Measurements from ENCODE around the gene EVC. TPM values are rescaled to one million over a fixed set of nuclear protein-coding genes. Genes with fewer than 3 reads are reported as not detected.
"Not testable (repeated sequence)": the region's sequence is repeated elsewhere in the genome, so short reads cannot be mapped to it uniquely, and the experiment has no call there.

The EVC gene
- total RNA-seq, 1 donor from 2014 or later = 1.5 TPM

DNA sequence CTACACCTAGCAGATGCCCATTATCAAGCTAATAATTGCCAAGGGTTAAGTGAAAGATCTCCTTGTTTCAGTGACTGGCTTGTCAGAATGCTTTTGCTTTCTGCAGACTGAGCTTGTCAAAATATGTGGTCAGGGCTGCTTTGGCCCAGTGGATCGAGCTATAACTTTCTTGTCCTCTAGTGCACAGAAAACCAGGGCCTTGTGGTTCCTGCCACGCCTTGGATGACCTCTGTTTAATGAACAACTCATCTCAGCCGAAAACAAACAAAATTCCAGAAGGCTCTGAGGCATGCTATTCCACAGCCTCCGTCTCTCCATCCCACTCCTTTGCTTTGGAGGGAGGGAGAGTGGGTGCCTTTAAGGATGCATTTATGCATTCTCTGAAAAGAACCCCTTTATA, 11.3 kb downstream of the EVC start:
- no peak for DNase-seq (ENCODE audit: low spot score)
- Mint-ChIP-seq H3K9me3 (peaks cover 5% of the 10 kb centered on the region), H3K36me3 (ENCODE audit: low read depth) (no peaks in the 10 kb centered on the region), H3K27ac (no peak overlapping the region), H3K27me3 (ENCODE audit: insufficient read depth) (no peaks in the 10 kb centered on the region), H3K4me3 (no peak overlapping the region), H3K4me1 (ENCODE audit: low read depth) (no peaks in the 10 kb centered on the region)
- intact Hi-C loops (cut with micrococcal nuclease) = no loop called here

DNA sequence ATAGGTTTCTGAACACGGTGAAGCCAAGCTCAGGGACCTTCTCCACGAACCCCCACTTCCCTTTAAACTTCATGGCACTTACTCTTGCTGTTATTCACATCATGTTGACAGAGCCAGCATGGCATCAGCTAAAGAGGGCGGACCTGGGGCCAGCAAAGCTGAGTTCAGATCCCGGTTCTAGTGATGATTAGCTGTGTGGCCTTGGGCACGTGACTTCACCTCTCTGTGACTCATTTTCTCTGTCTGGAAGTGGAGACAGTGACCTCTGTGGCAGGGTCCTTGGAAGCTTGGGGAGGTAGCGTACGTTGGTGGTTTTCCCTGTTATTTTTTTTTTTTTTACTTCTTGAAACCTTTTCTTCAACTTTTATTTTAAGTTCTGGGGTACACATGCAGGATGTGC, 13.4 kb downstream of the EVC start:
- DNase-seq (ENCODE audit: low spot score) = no peak
- Mint-ChIP-seq H3K36me3 (ENCODE audit: low read depth) (no peaks in the 10 kb centered on the region), H3K4me3 (no peak overlapping the region), H3K27ac (no peak overlapping the region), H3K4me1 (ENCODE audit: low read depth) (no peaks in the 10 kb centered on the region), H3K9me3 (peaks cover 8% of the 10 kb centered on the region), H3K27me3 (ENCODE audit: insufficient read depth) (no peaks in the 10 kb centered on the region)
- intact Hi-C loops (cut with micrococcal nuclease) = no loop called here

GRCh38 chr4:5728412-5728811, 17.4 kb downstream of the EVC start:
- H3K9me3 Mint-ChIP-seq; intact Hi-C loops (cut with micrococcal nuclease); H3K27ac Mint-ChIP-seq; H3K36me3 Mint-ChIP-seq (ENCODE audit: low read depth); H3K4me3 Mint-ChIP-seq; H3K4me1 Mint-ChIP-seq (ENCODE audit: low read depth); H3K27me3 Mint-ChIP-seq (ENCODE audit: insufficient read depth); DNase-seq (ENCODE audit: low spot score): not testable (repeated sequence)

- intact Hi-C loops (cut with micrococcal nuclease) = no loop called here
- Mint-ChIP-seq H3K9me3 (peaks cover 8% of the 10 kb centered on the region), H3K27me3 (ENCODE audit: insufficient read depth) (no peaks in the 10 kb centered on the region), H3K36me3 (ENCODE audit: low read depth) (no peaks in the 10 kb centered on the region), H3K4me3 (no peak overlapping the region), H3K4me1 (ENCODE audit: low read depth) (no peaks in the 10 kb centered on the region), H3K27ac (no peak overlapping the region)
- DNase-seq (ENCODE audit: low spot score) = no peak
Measured at GRCh38 chr4:5730436-5730835, 19.4 kb downstream of the EVC start.

GRCh38 chr4:5730993-5731990, 20.3 kb downstream of the EVC start:
- H3K36me3 Mint-ChIP-seq (ENCODE audit: low read depth) = no peaks in the 10 kb centered on the region
- no peak for DNase-seq (ENCODE audit: low spot score)
- no peaks in the 10 kb centered on the region for H3K27me3 Mint-ChIP-seq (ENCODE audit: insufficient read depth)
- H3K4me3 Mint-ChIP-seq = no peak overlapping the region
- intact Hi-C loops (cut with micrococcal nuclease) = no loop called here
- H3K27ac Mint-ChIP-seq = no peak overlapping the region
- peaks cover 8% of the 10 kb centered on the region for H3K9me3 Mint-ChIP-seq
- no peaks in the 10 kb centered on the region for H3K4me1 Mint-ChIP-seq (ENCODE audit: low read depth)

- H3K27ac Mint-ChIP-seq = no peak overlapping the region
- peaks cover 8% of the 10 kb centered on the region for H3K9me3 Mint-ChIP-seq
- H3K4me1 Mint-ChIP-seq (ENCODE audit: low read depth) = no peaks in the 10 kb centered on the region
- DNase-seq (ENCODE audit: low spot score) = no peak
- no peaks in the 10 kb centered on the region for H3K27me3 Mint-ChIP-seq (ENCODE audit: insufficient read depth)
- intact Hi-C loops (cut with micrococcal nuclease) = no loop called here
- no peaks in the 10 kb centered on the region for H3K36me3 Mint-ChIP-seq (ENCODE audit: low read depth)
- no peak overlapping the region for H3K4me3 Mint-ChIP-seq
Measured at GRCh38 chr4:5732158-5732557, 21.2 kb downstream of the EVC start.

DNA sequence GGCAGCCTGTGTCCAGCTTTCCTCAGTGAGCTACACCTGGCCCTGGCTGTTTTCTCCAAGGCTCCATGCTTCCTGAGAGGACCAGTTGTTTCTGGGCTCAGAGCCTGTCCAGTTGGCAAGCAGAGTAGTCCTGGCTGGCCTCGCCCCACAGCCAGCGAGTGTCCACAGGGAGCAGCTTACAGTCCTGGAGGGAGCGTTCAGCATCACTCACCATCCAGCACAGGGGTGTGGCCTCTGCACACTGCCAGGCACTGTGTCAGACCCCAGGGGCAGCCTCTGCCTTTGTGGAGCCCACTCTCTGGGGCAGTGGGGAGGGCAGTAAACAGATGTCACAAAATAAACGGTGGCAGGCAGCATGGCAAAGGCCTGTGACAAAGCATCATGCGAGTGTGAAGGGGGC, 23.9 kb downstream of the EVC start:
- H3K27ac Mint-ChIP-seq = no peak overlapping the region
- no peaks in the 10 kb centered on the region for H3K36me3 Mint-ChIP-seq (ENCODE audit: low read depth)
- no peak for DNase-seq (ENCODE audit: low spot score)
- no peaks in the 10 kb centered on the region for H3K9me3 Mint-ChIP-seq
- no peak overlapping the region for H3K4me3 Mint-ChIP-seq
- H3K27me3 Mint-ChIP-seq (ENCODE audit: insufficient read depth) = no peaks in the 10 kb centered on the region
- no peaks in the 10 kb centered on the region for H3K4me1 Mint-ChIP-seq (ENCODE audit: low read depth)
- intact Hi-C loops (cut with micrococcal nuclease) = no loop called here

DNA sequence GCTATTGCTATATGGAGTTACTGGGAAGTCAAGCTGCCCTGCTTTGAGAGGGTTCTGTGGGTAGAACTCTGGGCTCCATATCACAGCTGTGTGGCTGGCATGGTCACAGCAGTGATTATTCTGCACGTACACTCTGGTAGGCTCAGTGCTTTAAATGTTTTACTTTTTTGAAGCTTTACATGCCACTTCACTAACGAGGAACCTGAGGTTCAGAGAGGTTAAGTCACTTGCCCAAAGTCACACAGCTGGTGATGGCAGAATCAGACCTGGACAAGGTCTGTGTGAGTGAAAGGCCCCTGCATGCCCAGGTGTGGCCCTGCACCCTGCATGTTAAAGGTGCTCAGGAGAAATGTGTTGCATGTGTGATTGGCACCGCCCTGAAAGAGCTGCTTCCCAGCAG, 24.5 kb downstream of the EVC start:
- Mint-ChIP-seq H3K4me3 (no peak overlapping the region), H3K27ac (no peak overlapping the region), H3K9me3 (no peaks in the 10 kb centered on the region), H3K36me3 (ENCODE audit: low read depth) (no peaks in the 10 kb centered on the region), H3K27me3 (ENCODE audit: insufficient read depth) (no peaks in the 10 kb centered on the region), H3K4me1 (ENCODE audit: low read depth) (no peaks in the 10 kb centered on the region)
- no peak for DNase-seq (ENCODE audit: low spot score)
- intact Hi-C loops (cut with micrococcal nuclease) = no loop called here

- no peaks in the 10 kb centered on the region for H3K4me1 Mint-ChIP-seq (ENCODE audit: low read depth)
- no peak for DNase-seq (ENCODE audit: low spot score)
- H3K9me3 Mint-ChIP-seq = no peaks in the 10 kb centered on the region
- no peaks in the 10 kb centered on the region for H3K27me3 Mint-ChIP-seq (ENCODE audit: insufficient read depth)
- no peaks in the 10 kb centered on the region for H3K36me3 Mint-ChIP-seq (ENCODE audit: low read depth)
- H3K27ac Mint-ChIP-seq = no peak overlapping the region
- intact Hi-C loops (cut with micrococcal nuclease) = no loop called here
- no peak overlapping the region for H3K4me3 Mint-ChIP-seq
Measured at GRCh38 chr4:5738061-5738460, 27.1 kb downstream of the EVC start.

GRCh38 chr4:5742388-5742787, 31.4 kb downstream of the EVC start:
- Mint-ChIP-seq H3K27ac (no peak overlapping the region), H3K36me3 (ENCODE audit: low read depth) (peaks cover 3% of the 10 kb centered on the region), H3K4me3 (no peak overlapping the region), H3K9me3 (peaks cover 4% of the 10 kb centered on the region), H3K27me3 (ENCODE audit: insufficient read depth) (no peaks in the 10 kb centered on the region), H3K4me1 (ENCODE audit: low read depth) (no peaks in the 10 kb centered on the region)
- intact Hi-C loops (cut with micrococcal nuclease) = no loop called here
- no peak for DNase-seq (ENCODE audit: low spot score)

DNA sequence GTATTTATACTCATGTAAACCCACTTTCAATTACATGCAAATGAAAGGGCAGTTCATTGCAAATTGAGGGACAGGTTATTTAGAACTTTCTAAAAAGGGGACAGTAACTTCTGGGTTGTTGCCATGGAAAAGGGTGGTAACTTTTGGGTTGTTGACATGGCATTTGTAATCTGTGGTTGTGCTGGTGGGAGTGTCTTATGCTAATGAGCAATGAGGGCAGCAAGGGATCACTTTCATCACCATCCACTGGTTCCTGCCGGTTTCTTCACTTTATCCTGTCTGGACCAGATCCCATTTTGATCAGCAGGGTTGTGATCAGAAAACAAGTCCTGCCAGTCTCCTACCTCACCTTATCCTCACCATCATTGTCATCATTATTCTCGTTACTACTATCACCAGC, 32.0 kb downstream of the EVC start:
- intact Hi-C loops (cut with micrococcal nuclease) = no loop called here
- no peak overlapping the region for H3K27ac Mint-ChIP-seq
- no peak overlapping the region for H3K4me3 Mint-ChIP-seq
- H3K36me3 Mint-ChIP-seq (ENCODE audit: low read depth) = peaks cover 3% of the 10 kb centered on the region
- DNase-seq (ENCODE audit: low spot score) = no peak
- H3K9me3 Mint-ChIP-seq = peaks cover 4% of the 10 kb centered on the region
- H3K27me3 Mint-ChIP-seq (ENCODE audit: insufficient read depth) = no peaks in the 10 kb centered on the region
- H3K4me1 Mint-ChIP-seq (ENCODE audit: low read depth) = no peaks in the 10 kb centered on the region

DNA sequence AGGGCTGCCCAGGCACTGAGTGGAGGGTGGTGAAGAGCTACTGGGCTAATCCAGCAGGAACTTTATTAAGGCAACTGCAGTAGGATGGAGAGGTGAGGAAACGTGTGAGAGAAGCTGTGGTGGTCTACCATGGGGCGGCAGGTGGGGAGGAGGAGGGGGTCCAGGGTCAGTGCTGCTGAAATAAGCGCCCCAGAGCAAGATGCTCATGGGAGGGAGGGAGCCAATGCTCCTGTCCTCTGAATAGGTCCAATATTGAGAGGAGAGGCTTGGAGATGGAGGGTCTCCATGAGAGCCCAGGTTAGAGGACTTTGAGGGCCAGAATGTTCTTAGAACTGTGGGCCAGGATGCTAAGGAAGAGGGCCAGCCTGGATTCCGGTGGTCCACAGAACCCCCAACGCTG, 35.2 kb downstream of the EVC start:
- no peaks in the 10 kb centered on the region for H3K4me1 Mint-ChIP-seq (ENCODE audit: low read depth)

DNA sequence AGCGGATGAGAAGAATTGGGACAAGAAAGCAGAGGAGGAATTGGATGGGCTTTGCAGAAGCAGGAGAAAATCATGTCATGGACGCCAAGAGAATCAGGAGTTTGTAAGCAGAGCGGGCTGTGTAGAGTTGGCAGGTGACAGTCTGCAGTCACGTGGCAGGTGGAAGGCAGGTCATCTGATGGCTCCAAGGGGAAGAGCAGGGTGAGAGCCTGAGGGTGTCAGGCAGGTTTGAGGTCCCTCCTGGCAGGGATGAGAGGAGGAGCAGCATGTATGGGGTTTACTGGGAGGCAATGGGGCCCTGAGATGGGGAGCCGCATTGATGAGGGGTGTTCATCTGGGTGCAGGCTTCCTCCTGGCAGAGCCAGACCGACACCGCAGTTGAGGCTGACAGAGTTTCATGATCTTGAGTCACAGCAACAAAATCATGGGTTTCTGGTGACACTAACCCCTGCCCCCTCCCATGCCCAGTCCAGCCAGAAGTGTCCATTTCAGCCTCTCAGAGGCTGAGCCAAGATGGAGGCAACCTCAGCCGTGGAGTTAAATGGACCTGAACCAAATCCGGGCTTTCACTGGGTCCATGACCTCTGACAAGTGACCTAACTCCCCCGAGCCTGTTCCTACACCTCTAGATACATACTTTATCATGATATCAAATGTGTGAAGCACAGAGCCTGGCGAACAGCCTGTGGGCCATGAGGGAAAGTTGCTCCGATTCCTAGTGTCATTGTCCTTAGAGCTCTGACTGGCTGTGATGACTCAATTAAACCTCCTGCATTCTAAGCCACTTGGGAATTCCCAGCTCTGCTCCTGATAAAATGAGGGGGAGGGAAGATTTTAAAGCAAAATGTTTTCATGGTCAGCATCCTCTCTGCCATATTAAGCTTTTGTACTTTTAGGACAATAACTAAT, 36.1 kb downstream of the EVC start:
- no peak overlapping the region for H3K27ac Mint-ChIP-seq
- peaks cover 3% of the 10 kb centered on the region for H3K36me3 Mint-ChIP-seq (ENCODE audit: low read depth)

More for the DNA sequence above, 35.2 kb downstream of the EVC start:
- DNase-seq (ENCODE audit: low spot score) = no peak
- Mint-ChIP-seq H3K27me3 (ENCODE audit: insufficient read depth) (no peaks in the 10 kb centered on the region), H3K9me3 (peaks cover 4% of the 10 kb centered on the region), H3K4me3 (no peak overlapping the region), H3K27ac (no peak overlapping the region), H3K36me3 (ENCODE audit: low read depth) (peaks cover 3% of the 10 kb centered on the region)
- intact Hi-C loops (cut with micrococcal nuclease) = no loop called here

More for the DNA sequence above, 36.1 kb downstream of the EVC start:
- no peak for DNase-seq (ENCODE audit: low spot score)
- peaks cover 4% of the 10 kb centered on the region for H3K9me3 Mint-ChIP-seq
- H3K27me3 Mint-ChIP-seq (ENCODE audit: insufficient read depth) = no peaks in the 10 kb centered on the region
- H3K4me1 Mint-ChIP-seq (ENCODE audit: low read depth) = no peaks in the 10 kb centered on the region
- H3K4me3 Mint-ChIP-seq = no peak overlapping the region
- intact Hi-C loops (cut with micrococcal nuclease) = no loop called here

All from activated T-helper 1 cell treated with anti-CD3 and anti-CD28 coated beads, Interleukin-12 subunit alpha, Interleukin-12 subunit beta, Interleukin-2, Interleukin-4 antibody, amounts not matched to agents 30 ng/mL and 10 ng/mL and 1 ng/mL, durations not matched to agents 14 hours and 24 hours and 36 hours (primary cell).